HL-60 (cell line): ENCODE measurements around the gene ASPDH.

Experiments
- CTCF ChIP-seq: IDR thresholded peaks from one replicate; pipeline ENCODE4 v1.5.1; 2011; ENCODE audit warnings: low read length, control low read depth, inconsistent platforms; ENCODE audit not compliant: insufficient read depth
- REST ChIP-seq: IDR thresholded peaks from 2 replicates; pipeline ENCODE4 v1.6.1; 2012; ENCODE audit warnings: low read depth; ENCODE audit not compliant: insufficient replicate concordance

GRCh38 chr19:50485284-50485955 lies 28.3 kb downstream of the ASPDH start:
- TF ChIP-seq CTCF (no peak), REST (no peak)
